GM18498 (cell line): ENCODE measurements around the gene SPATA20.

Experiments
- ATAC-seq: cut with Tn5 transposase; IDR thresholded peaks from one replicate; pipeline ENCODE4 v1.9.1; 2021; ENCODE audit warnings: mild to moderate bottlenecking, moderate library complexity; ENCODE audit not compliant: unreplicated experiment

Gene SPATA20

GRCh38 chr17:50594128-50594823 lies 47.3 kb downstream of the SPATA20 start:
- ATAC-seq: no peak

- no peak for ATAC-seq
Measured at GRCh38 chr17:50594892-50595291, 47.9 kb downstream of the SPATA20 start.

- no peak for ATAC-seq
Measured at GRCh38 chr17:50596191-50597037, 49.4 kb downstream of the SPATA20 start.

GRCh38 chr17:50598487-50598886 lies 51.5 kb downstream of the SPATA20 start:
- ATAC-seq: no peak

- ATAC-seq: no peak
Measured at GRCh38 chr17:50599606-50600005, 52.6 kb downstream of the SPATA20 start.

- no peak for ATAC-seq
Measured at GRCh38 chr17:50601823-50602375, 54.9 kb downstream of the SPATA20 start.

- ATAC-seq: no peak
Measured at GRCh38 chr17:50602836-50603235, 55.9 kb downstream of the SPATA20 start.

- no peak for ATAC-seq
Measured at GRCh38 chr17:50603340-50603739, 56.4 kb downstream of the SPATA20 start.

GRCh38 chr17:50604513-50604912 lies 57.5 kb downstream of the SPATA20 start:
- no peak for ATAC-seq

GRCh38 chr17:50605429-50605828 lies 58.5 kb downstream of the SPATA20 start:
- ATAC-seq: no peak
